GM12891 (cell line): Measurements from ENCODE around the gene GEMIN7.

Experiments used
- POLR2A ChIP-seq: IDR thresholded peaks from 2 replicates; pipeline ENCODE4 v1.6.1; 2011; ENCODE audit warnings: low read depth, low read length, control low read depth
- POLR2AphosphoS5 ChIP-seq: IDR thresholded peaks from 2 replicates; pipeline ENCODE4 v1.6.1; 2011; ENCODE audit warnings: low read depth, low read length, control low read depth
- POU2F2 ChIP-seq: IDR thresholded peaks from 2 replicates; pipeline ENCODE4 v1.6.1; 2011; ENCODE audit warnings: low read depth, mild to moderate bottlenecking, control low read depth, low read length, moderate library complexity
- SPI1 ChIP-seq: IDR thresholded peaks from 2 replicates; pipeline ENCODE4 v1.6.1; 2011; ENCODE audit warnings: low read depth, low read length, control low read depth
- TAF1 ChIP-seq: IDR thresholded peaks from 2 replicates; pipeline ENCODE4 v1.6.1; 2011; ENCODE audit warnings: low read depth, low read length, control low read depth

DNA sequence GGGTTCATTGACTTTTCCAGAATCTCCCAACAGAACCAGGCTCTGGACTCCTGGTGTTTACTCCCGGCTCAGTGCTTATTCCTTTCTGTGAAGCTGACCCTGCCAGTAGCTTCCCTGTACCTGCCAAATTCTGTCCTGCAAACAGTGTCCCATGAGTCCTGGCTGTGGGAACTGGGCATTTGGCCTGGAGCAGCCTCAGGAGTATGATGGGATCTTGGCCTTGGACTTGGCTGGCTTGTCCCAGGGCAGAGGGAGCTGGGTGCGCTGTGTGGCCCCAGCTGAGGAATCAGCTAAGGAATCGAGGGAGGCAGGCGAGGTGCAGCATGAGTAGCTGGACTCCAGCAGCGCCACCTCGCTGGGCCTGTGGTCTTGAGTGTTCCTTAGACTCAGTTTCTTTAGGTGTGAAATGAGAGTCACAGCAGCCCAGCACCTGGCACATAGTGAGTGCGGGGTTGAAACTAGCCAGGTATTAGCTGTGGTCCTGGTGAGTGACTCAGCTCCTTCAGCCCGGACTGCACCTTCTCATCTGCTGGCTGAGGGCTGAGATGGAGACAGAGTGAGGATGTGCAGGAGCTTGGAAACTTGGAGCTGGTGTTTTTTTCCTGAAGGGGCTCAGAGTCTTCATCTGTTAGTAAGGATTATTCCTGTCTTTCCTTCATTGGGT, 29.9 kb upstream of the GEMIN7 start:
- TF ChIP-seq POU2F2 = no peak
- TF ChIP-seq POLR2A = no peak
- no peak for TF ChIP-seq POLR2AphosphoS5
- no peak for TF ChIP-seq TAF1
- no peak for TF ChIP-seq SPI1
